Activated CD4-positive, CD25-positive, alpha-beta regulatory T cell (primary cell): Measurements from ENCODE around the gene KLHL9.

Experiments
- DNase-seq, 4 experiments: peaks; one replicate each; lab custom pipeline; 2025; lab: John Stamatoyannopoulos, UW

KLHL9 gene

GRCh38 chr9:21317956-21318923, 17.0 kb downstream of the KLHL9 start:
- no peak for DNase-seq

GRCh38 chr9:21316860-21317259, 18.3 kb downstream of the KLHL9 start:
- DNase-seq, result no peak

- DNase-seq, result no peak
Observed at GRCh38 chr9:21316032-21316842, 19.0 kb downstream of the KLHL9 start.

GRCh38 chr9:21314152-21314551, 21.1 kb downstream of the KLHL9 start:
- no peak for DNase-seq

GRCh38 chr9:21311889-21312288, 23.3 kb downstream of the KLHL9 start:
- DNase-seq, result no peak

GRCh38 chr9:21305213-21305612, 30.0 kb downstream of the KLHL9 start, which contains the start of gene IFNA5:
IFNA5 (minus strand) TSS chr9:21305313; CDS start chr9:21305256, 57 bp downstream.
- no peak for DNase-seq

GRCh38 chr9:21295992-21296391, 39.2 kb downstream of the KLHL9 start:
- DNase-seq, result no peak

- DNase-seq, result no peak
Observed at GRCh38 chr9:21294904-21295538, 40.2 kb downstream of the KLHL9 start.

- DNase-seq, result no peak
Observed at GRCh38 chr9:21294364-21294774, 40.8 kb downstream of the KLHL9 start.

- DNase-seq, result no peak
Observed at GRCh38 chr9:21289848-21290247, 45.4 kb downstream of the KLHL9 start.

- no peak for DNase-seq
Observed at GRCh38 chr9:21287280-21287679, 47.9 kb downstream of the KLHL9 start.

GRCh38 chr9:21286659-21287058, 48.5 kb downstream of the KLHL9 start:
- no peak for DNase-seq

- DNase-seq, result no peak
Observed at GRCh38 chr9:21286099-21286498, 49.1 kb downstream of the KLHL9 start.

GRCh38 chr9:21281275-21281674, 53.9 kb downstream of the KLHL9 start:
- no peak for DNase-seq
